NK-92 (cell line): ENCODE measurements around the gene USPL1.

ENCODE experiments used
- DNase-seq: peaks from one replicate; lab custom pipeline; 2025; ENCODE audit not compliant: unreplicated experiment; lab: John Stamatoyannopoulos, UW

Gene USPL1

GRCh38 chr13:30656178-30656577 is 38.5 kb downstream of the USPL1 start:
- no peak for DNase-seq

- no peak for DNase-seq
These were observed 42.3 kb downstream of the USPL1 start for GRCh38 chr13:30659980-30660379.

DNA sequence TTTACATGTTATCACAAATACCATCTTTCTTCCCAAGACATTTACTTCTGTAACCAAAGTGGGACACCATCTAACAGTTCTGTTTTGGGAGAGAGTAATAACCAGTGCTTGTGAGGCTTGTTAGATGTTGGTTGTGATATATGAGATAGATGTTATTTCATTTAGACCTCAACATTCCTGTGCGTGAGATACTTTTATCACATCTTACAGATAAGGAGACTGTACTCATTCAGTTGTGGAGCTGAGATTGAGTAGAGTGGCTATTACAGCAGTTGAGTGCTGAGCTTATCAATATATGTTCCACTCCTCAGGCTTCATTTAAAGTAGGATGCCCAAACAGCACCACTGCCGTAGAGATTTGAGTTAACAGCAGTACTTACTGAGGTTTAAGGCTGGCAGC is 43.1 kb downstream of the USPL1 start:
- no peak for DNase-seq

- no peak for DNase-seq
These were observed 47.1 kb downstream of the USPL1 start for GRCh38 chr13:30664689-30665275.

DNA sequence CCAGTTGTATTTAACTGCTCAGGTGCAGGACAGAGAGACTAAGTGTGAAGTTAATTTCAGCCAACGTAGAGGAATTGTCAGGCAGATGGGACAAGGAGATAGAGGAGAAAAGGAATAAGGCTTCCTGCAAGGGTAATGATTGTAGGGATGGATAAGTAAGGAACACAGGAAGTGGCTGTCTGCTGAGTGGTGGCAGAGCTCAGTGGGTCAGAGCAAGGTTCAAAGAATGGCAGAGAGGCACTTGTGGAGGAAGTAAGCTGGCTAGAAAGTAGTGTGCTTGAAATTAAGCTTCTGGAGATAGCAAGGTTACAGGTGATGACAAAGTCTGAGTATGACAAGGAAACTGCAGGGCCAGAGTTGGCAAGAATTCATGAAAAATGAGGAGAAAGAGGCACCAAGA is 47.9 kb downstream of the USPL1 start:
- DNase-seq: no peak

DNA sequence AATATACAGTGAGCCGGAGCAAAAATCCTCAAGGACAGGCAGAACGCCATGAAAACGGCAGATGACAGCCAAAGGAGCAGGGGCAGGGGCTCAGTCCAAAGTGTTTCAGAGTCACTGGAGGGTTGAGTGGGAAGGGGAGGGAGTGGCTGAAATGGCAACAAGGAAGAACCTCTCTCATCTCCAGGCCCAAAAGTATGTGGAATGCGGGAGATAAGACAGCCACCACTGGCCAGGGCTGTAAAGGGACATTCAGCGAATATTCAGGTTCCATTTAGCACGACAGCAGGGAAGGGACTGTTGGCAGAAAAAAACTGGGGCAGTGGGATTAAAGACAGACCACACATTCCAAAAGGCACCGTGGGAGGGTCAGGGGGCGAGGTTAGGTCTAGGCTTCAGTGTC is 48.4 kb downstream of the USPL1 start:
- no peak for DNase-seq

DNA sequence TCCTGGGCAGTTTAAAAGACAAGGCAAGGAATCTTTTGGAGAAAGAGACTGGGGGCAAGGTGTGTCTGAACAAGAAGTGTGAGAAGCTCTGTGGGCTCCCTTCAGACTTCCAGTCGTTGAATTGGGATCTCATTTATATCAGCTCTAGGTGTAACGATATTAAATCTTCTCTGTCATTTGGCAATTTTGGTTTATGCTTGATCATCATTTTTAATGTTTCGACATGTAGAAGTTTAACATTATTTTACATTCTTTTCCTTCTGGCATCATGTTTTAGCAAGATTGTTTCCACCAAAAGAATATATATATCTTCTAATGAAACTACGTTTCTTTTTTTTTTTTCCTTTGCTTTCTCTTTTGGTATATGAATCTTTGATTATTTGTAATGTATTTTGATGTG is 49.3 kb downstream of the USPL1 start:
- DNase-seq: no peak

- no peak for DNase-seq
These were observed 50.6 kb downstream of the USPL1 start for GRCh38 chr13:30668312-30668711.

GRCh38 chr13:30671271-30671815 is 53.6 kb downstream of the USPL1 start:
- DNase-seq: no peak

DNA sequence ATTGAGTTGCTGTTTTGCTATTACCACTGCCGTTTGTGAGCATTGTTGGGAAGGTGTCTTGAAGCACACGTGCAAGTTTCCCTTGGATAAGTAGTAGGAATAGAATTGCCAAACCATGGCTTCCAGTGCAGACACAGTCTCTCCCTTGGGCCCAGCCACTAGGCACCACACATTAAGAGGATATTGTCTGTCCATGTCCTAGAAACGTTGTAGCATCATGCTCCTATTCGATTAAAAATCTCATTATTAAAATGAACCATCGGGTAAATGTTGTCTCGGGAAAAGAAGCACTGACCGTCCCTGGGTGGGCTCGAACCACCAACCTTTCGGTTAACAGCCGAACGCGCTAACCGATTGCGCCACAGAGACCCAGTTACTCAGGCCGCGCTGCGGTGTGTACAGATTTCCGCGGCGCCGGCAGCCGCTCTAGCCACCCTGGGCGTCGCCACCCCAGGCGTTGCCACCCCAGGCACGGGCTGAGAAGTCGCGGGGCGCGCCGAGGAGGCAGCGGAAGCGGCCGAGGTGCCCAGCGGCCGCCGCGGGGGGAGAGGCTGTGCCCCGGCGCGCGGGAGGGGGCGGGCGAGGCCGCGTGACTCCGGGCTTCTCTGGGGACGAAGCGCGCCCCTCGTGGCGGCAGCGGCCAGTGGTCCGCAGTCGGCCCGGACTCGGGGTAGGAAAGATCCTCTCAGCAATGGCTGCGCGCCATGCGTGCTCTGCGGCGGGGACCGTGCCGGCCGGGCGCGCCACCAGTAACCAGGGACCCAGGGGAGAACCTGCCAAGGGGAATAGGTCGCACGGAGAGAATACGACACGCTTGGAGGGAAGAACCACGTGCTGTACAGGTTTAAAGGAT is 56.2 kb downstream of the USPL1 start:
- DNase-seq: peak; percentile 7

GRCh38 chr13:30675717-30676116 is 58.0 kb downstream of the USPL1 start:
- DNase-seq: no peak

- DNase-seq: no peak
These were observed 59.0 kb downstream of the USPL1 start for GRCh38 chr13:30676672-30677071.

GRCh38 chr13:30679483-30680330 is 62.0 kb downstream of the USPL1 start:
- no peak for DNase-seq

GRCh38 chr13:30681843-30682242 is 64.1 kb downstream of the USPL1 start:
- no peak for DNase-seq

- no peak for DNase-seq
These were observed 67.7 kb downstream of the USPL1 start for GRCh38 chr13:30685320-30685859.

- no peak for DNase-seq
These were observed 68.3 kb downstream of the USPL1 start for GRCh38 chr13:30685987-30686386.

- DNase-seq: no peak
These were observed 69.9 kb downstream of the USPL1 start for GRCh38 chr13:30687601-30688000.

GRCh38 chr13:30689752-30690151 is 72.0 kb downstream of the USPL1 start:
- no peak for DNase-seq

GRCh38 chr13:30690282-30691188 is 72.8 kb downstream of the USPL1 start:
- no peak for DNase-seq

DNA sequence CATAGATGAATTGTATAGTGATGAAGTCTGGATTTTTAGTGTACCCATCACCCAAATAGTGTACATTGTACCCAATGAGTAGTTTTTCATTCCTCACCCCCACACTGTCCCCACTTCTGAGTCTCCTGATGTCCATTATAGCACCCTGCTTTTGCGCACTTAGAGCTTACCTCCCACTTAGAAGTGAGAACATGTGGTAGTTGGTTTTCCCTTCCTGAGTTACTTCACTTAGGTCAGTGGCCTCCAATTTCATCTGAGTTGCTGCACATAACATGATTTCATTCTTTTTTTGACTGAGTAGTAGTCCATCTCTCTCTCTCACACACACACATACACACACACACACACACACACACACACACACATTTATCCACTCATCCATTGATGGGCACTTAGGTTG is 74.4 kb downstream of the USPL1 start:
- no peak for DNase-seq
